GM21447 (cell line): ENCODE measurements around the gene KIRREL2.

Source experiments
- ATAC-seq: cut with Tn5 transposase; IDR thresholded peaks from one replicate; pipeline ENCODE4 v1.9.1; 2021; ENCODE audit not compliant: unreplicated experiment

Gene KIRREL2

GRCh38 chr19:35913589-35913988, 56.9 kb downstream of the KIRREL2 start:
- ATAC-seq = no peak

- ATAC-seq = no peak
Measured at GRCh38 chr19:35915443-35915842, 58.7 kb downstream of the KIRREL2 start.
